ENCODE data around the gene MAST3.

DNA sequence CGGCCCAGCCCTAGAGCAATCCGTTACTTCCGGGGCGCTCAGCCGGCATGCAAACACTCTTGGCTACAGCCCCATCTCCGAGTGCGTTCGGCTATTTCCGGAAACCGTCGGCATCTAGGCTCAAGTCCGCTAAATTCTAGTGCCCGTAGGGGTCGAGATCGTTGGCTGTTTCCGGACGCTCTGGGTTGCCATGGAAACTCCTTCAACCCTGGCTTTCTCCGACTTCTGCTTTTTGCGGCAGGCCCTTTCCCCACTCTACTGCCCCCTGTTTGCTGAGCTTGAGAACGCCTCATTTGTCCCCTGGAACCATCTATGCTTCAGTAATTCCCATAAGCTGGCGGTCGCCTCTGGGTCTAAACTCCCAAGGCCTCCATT is 54.9 kb downstream of the MAST3 start:
- TF ChIP-seq, protein P1, sequence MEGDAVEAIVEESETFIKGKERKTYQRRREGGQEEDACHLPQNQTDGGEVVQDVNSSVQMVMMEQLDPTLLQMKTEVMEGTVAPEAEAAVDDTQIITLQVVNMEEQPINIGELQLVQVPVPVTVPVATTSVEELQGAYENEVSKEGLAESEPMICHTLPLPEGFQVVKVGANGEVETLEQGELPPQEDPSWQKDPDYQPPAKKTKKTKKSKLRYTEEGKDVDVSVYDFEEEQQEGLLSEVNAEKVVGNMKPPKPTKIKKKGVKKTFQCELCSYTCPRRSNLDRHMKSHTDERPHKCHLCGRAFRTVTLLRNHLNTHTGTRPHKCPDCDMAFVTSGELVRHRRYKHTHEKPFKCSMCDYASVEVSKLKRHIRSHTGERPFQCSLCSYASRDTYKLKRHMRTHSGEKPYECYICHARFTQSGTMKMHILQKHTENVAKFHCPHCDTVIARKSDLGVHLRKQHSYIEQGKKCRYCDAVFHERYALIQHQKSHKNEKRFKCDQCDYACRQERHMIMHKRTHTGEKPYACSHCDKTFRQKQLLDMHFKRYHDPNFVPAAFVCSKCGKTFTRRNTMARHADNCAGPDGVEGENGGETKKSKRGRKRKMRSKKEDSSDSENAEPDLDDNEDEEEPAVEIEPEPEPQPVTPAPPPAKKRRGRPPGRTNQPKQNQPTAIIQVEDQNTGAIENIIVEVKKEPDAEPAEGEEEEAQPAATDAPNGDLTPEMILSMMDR (IDR thresholded peaks at IDR 0.05 in 8 of 11, conservative IDR thresholded peaks at IDR 0.05 in 3 of 11): peak; percentile 68 to 90 (median 86)
- TF ChIP-seq POLR2A (IDR thresholded peaks at IDR 0.05) (peak in 1 of 3 donors; percentile 56), POLR2AphosphoS5 (IDR thresholded peaks at IDR 0.05) (peak in 2 of 3 donors; percentile 77 to 85)
